HK-2 (cell line): ENCODE data around the gene SHISA8.
"Not testable (repeated sequence)": the region's sequence is repeated elsewhere in the genome, so short reads cannot be mapped to it uniquely, and the experiment has no call there.

Experiments used
- DNase-seq: peaks from one replicate; pipeline ENCODE4 v3.0.0-alpha.2; 2018; ENCODE audit not compliant: unreplicated experiment

SHISA8 gene

GRCh38 chr22:41915035-41915785 is at the start of gene SHISA8:
Gene SHISA8 (minus strand): TSS chr22:41915074. CDS start chr22:41914667, 407 bp downstream.
- no peak for DNase-seq

DNA sequence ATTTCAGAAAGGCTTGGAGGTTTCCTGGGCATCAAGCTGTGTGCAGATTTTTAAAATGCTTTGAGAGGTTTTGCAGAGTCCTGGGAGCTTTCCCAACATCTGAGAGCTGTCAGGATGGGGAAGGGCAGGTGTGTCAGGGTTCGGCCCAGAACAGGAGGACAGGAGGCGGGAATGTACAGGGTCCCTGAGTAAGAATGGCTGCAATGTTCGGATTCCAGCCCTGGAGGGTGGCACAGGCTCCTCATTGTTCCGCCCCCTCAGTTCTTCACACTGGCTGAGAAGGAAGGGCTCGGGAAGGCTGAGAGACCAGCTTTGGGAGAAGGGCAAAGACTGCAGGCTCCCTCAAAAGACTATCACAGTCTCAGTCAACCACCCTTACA is 49.2 kb upstream of the SHISA8 start:
- DNase-seq = no peak

DNA sequence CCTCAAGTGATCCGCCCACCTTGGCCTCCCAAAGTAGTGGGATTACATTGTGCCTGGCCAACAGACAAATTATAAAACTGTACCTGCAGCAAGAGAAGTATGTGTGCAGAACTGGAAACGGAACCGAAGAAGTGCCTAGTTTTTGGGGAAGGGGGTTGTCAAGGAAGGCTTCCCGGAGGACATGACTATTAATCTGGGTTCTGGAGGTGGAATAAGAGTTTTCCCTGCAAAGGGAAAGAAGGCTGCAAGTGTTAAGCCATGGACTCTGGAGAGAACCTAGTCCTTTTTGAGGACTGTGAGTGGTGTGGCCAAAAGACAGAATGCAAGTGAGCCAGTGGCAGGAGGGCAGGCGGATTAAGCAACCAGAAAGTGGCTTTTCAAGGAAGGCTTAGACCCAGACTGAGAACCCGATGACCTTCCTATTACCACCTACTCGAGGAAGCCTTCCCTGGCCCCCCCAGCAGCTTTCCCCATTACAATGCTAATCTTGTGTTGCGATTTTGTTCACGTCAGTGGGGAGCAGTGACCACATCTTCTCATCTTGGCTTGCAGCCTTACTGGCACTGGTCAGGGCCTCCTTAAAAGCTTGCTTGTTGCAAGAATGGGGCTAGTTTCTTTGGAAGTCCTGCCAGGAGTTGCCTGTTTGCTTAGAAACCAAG is 48.7 kb upstream of the SHISA8 start:
- no peak for DNase-seq

- DNase-seq = no peak
These were observed 43.2 kb upstream of the SHISA8 start for GRCh38 chr22:41957941-41958556.

DNA sequence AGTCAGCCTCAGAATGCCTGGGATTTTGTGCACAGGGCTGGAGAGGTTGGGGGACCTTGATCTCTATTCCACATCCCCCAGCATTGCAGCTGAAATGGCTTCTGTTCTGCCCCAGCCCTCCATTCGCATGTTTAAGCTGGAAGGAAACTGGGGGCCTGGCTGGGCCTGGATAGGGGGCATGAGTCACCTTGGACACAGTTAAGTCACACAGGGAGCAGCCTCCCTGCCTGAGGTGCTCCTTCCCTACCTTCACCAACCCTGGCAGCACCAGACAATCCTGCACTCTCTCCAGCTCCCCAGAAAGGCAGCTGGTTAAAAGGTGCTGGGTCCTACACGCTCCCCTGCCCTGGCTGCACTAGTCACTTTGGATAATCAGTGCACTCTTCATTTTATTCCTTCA is 37.8 kb upstream of the SHISA8 start:
- no peak for DNase-seq

DNA sequence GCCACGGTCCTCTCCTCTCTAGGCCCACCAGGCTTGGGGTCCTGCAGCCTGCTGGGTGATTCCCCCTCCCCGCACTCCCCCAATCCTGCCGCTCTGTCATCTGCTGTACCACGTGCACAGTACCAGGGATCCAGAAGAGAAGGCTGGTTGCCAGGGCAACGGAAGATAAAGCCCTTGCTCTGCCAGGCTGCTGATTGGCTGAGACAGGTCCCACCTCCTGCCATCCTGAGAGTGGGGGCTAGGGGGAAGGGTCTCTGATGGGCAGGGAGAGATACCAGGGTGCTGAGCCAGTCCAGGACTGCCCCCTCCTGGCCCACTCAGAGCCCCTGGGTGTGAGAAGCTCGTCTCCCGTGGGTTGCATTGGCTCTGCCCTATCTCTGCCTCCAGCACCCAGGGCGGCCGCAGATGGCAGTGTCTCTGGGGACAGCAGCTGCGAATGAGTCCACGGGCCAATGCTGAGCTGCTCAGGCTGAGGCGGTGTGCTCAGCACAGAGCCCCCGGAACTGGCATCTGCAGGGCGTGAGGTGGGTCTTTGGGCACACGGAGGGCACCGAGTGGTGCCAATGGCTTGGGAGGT is 37.1 kb upstream of the SHISA8 start, which contains the start of gene SMIM45:
Gene SMIM45, plus strand, starts transcription at position 253 of the 577 bp plus-strand sequence.
- no peak for DNase-seq

- DNase-seq = no peak
These were observed 34.6 kb upstream of the SHISA8 start for GRCh38 chr22:41949297-41949965.

DNA sequence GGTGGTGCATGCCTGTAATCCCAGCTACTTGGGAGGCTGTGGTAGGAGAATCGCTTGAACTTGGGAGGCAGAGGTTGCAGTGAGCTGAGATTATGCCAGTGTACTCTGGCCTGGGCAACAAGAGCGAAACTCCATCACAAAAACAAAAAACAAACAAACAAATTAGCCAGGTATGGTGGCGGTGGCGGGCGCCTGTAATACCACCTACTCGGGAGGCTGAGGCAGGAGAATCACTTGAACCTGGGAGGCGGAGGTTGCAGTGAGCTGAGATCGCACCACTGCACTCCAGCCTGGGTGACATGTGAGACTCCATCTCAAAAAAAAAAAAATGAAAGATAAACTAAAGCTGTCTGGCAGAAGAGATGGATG is 34.0 kb upstream of the SHISA8 start:
- DNase-seq = not testable (repeated sequence)

DNA sequence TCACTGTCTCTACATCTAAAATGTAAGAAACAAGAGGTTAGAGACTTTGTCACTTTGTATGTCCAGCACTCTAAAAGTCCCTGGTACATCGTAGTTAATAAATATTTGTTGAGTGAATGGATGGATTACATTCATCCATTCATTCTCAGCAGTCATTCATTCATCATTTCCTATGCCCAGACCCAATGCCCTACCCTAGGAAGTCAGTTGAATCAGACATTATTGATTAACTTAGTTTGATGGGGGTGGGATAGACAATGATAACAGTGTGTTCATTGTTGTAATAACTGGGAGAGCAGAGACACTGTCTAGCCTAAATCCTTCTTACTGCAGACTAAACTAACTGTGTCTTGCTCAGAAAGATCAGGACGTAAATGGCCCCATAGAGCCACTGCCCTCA is 33.3 kb upstream of the SHISA8 start:
- DNase-seq = no peak

DNA sequence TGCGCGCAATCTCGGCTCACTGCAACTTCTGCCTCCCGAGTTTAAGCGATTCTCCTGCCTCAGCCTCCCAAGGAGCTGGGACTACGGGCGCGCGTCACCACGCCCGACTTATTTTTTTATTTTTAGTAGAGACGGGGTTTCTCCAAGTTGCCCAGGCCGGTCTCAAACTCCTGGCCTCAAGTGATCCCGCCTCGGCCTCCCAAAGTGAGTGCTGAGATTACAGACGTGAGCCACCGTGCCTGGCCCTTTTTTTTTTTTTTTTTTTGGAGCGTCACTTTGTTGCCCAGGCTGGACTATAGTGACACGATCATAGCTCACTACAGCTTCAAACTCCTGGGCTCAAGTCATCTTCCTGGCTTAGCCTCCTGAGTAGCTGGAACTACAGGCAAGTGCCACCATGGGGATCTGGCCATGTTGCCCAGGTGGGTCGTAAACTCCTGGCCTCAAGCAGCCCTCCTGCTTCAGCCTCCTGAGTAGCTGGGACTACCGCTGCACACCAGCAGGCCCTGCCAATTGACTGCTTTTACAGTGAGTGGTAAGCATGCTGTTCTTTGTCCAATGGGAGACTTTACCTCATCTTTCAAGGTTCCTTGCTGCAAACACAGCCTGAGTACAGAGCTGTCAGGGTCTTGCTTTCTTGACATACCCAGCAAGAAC is 32.7 kb upstream of the SHISA8 start:
- DNase-seq = no peak

DNA sequence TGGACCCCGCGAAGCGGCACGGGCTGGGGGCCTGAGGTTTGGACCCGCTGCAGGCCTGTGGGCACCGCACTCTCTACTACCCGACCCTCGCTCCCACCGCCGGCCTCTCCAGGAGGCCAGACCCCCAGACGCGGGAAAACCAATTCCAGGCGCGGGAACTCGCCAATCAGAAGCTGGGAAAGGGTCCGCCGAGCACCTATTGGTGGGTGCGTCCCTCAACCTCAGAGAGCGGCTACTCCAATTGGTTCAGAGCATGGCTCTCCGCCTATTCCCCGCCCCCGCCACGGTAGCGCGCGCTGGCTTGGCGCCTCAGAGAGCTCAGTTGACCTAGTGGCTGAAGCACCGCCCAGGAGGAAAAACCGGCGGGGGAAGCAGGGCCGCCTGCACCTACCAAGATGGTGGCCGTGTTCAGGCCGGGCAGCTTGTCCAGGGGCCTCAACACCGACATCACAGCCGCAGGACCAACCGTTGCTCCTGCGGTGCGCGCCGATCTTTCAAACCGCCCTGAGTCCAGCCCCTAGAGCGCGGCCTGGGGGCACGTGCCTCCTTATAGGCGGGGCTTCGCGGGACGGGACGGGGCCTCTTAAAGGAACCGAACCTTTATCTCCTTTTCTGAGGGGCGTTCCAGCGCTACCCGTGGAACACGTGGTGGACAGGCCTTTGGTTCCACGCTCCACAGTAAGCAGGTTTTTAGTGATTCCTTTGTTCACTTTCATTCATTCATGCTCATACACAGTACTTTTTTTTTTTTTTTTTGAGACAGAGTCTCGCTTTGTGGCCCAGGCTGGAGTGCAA is 32.0 kb upstream of the SHISA8 start, which contains the start of gene CENPM:
Gene CENPM, minus strand, starts transcription at position 524 of the 795 bp plus-strand sequence. Its CDS starts 76 bp downstream, at position 448.
- peak; percentile 94 for DNase-seq

DNA sequence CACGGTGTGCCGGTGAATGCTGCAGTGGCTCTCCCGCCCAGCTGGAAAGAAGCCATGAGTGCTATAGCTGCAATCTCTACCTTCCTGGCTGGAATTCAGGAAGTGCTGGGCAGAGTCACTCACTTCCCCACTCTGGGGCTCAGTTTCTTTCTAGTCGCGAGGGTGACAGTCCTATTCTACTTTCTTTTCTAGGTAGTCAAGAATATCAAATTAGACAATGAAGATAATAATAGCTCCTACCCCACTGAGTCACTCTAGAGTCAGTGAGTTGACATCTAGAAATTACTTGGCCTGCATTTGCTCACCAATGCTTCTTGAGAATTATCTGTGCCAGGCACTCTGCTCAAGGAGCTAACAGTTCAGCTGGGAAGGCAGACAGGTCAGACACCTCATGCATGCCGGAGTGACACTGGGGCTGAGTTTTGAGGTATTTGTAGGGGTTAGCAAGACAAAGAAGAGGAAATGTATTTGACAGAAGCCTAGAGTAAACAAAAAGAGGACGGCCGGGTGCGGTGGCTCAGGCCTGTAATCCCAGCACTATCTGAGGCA is 28.9 kb upstream of the SHISA8 start:
- no peak for DNase-seq

DNA sequence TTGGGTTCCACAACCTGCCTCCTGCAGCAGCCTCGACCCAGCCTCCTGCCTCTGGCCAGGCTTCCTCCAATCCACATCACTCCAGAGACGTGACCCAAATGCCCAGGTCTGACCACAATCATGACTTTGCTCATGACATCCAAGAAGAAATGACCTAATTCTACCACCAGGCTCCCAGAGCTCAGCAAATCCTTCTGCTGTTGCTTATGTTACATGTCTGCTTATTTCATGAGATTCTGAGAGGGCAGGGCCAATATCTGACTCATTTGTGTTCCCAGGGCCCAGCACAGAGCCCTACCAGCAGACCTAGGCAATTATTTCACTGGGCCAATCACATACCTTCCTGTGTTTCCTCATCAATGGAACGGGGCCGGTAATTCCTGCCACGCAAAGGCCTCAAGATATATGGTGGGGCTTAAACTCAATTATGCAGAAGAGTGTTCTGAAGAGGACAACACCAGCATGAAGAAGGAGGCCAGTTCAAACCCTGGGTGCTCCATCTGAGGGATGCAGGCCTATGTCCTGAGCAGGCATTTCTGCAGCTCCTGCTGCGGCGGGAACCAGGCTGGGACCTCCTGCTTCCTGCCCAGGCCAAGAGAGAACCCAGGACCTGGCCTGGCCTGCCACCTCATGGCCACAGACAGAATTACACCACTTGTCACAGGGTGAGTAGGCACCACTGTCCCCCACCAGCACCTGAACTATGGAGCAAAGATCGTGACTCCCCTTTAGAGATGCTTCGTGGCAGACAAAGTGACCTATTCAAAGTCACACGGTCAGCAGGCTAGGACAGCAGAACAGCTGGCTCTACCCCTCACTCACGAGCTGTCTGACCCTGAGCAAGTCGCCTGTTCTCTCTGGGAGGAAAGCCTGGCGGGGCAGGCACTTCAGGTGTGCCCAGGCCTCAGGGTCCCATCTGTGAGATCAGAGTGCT is 26.2 kb upstream of the SHISA8 start:
- DNase-seq = peak; percentile 76

- no peak for DNase-seq
These were observed 25.3 kb upstream of the SHISA8 start for GRCh38 chr22:41939981-41940831.

- no peak for DNase-seq
These were observed 22.0 kb upstream of the SHISA8 start for GRCh38 chr22:41936894-41937169.

DNA sequence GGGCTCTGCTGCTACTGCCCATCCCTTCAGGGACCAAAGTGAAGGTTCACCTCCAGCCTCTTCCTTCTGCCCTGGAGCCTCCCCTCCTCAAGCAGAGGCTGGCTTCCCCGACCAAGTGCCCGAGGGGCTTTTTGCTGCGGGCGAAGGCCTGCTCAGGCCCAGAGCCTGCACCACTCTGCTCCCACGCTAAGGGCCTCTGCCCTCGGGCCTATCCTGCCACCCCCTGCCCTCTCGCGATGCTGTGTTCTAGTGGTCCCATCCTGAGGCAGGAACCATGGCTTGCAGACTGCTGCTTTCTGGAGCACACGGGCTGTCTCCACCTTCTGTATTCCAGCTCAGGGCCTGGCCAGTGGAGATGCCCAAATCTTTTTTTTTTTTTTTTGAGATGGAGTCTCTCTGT is 20.6 kb upstream of the SHISA8 start:
- DNase-seq = no peak

DNA sequence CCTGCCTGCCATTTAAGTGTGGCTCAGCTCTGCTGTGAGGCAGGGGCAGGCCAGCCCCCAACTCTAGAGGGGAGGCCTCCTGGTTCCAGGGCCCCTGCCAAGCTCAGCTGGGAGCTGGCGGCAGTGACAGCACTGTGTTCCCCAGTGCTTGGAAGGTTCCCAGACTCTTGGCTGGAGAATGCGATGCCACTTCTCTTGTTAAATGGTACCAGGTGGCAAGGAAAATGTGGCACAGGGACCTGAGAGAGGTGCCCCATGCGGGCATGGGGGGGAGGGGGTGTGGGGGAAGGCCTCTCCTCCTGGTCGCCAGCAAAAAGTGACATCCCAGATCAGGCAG is 20.1 kb upstream of the SHISA8 start:
- no peak for DNase-seq

- DNase-seq = no peak
These were observed 19.6 kb upstream of the SHISA8 start for GRCh38 chr22:41934284-41935014.
